HepG2 (cell line): ENCODE results near the gene JPH4. TPM values are rescaled to one million over a fixed set of nuclear protein-coding genes. Genes with fewer than 3 reads are reported as not detected.

Experiments
- ATAC-seq: fragments of 200-7000 bp; cut with Tn5 transposase; 3 replicates; pipeline ENCODE4 v1.9.1; 2020; ENCODE audit warnings: mild to moderate bottlenecking, moderate library complexity
- BruUV-seq: library from RNA; stranded (reverse); fragments of 400-500 nt; replicated peaks from 2 replicates; lab custom pipeline; 2021; lab: Mats Ljungman, UMichigan
- CTCF ChIA-PET: fragments of 300-600 bp; formaldehyde crosslinking; extraction: SDS; loops from one replicate; lab custom pipeline; 2021; ENCODE audit warnings: low total read pairs, inconsistent platforms, low intra/inter-chr PET ratio; lab: Yijun Ruan, JAX
- POLR2A ChIA-PET: fragments of 350-600 bp; sonication (Branson Sonifier 250); formaldehyde crosslinking; loops from one replicate; lab custom pipeline; 2020; ENCODE audit warnings: antibody characterized with exemption, inconsistent platforms; lab: Yijun Ruan, JAX
- DNase-seq: peaks from one replicate; pipeline ENCODE4 v3.0.0-alpha.2; 2015; ENCODE audit warnings: low spot score
- FAIRE-seq: peaks from 3 replicates; lab custom pipeline; 2011; peaks lifted over from hg19 to GRCh38; lab: Jason Lieb, UNC
- H2AFZ ChIP-seq: one replicate; pipeline ENCODE4 v1.6.1; 2011; ENCODE audit warnings: low read length, inconsistent platforms
- H3K27ac ChIP-seq: fragments of 300-600 bp; 3 replicates; pipeline ENCODE4 v1.8.0; 2011; ENCODE audit warnings: mixed run types, mild to moderate bottlenecking, mixed read lengths, low read length, inconsistent platforms; ENCODE audit not compliant: insufficient read depth; ENCODE audit errors: extremely low read length
- H3K27me3 ChIP-seq, 2 experiments: fragments of 200-600 bp in 1 of 2; 2 replicates in 1 of 2; 3 replicates in 1 of 2; pipeline versions ENCODE4 v1.6.0 to v1.8.0; 2011; ENCODE audit warnings: low read length in 2 of 2, mild to moderate bottlenecking in 2 of 2, moderate library complexity in 2 of 2, inconsistent platforms in 1 of 2; ENCODE audit not compliant: insufficient read depth in 2 of 2, control insufficient read depth in 1 of 2
- H3K36me3 ChIP-seq, 2 experiments: fragments of 200-600 bp in 1 of 2; replicated peaks in 1 of 2; 2 replicates in 1 of 2; 3 replicates in 1 of 2; pipeline versions ENCODE4 v1.5.1 to v1.8.0; 2011; ENCODE audit warnings: low read length in 2 of 2, inconsistent platforms in 1 of 2; ENCODE audit not compliant: insufficient read depth in 2 of 2, control insufficient read depth in 1 of 2
- H3K4me1 ChIP-seq: 2 replicates; pipeline ENCODE4 v1.5.1; 2012; ENCODE audit warnings: low read length, inconsistent platforms; ENCODE audit not compliant: insufficient read depth
- H3K4me2 ChIP-seq: 2 replicates; pipeline ENCODE4 v1.6.0; 2011; ENCODE audit warnings: low read depth, low read length, inconsistent platforms
- H3K4me3 ChIP-seq, 3 experiments: fragments of 200-600 bp in 1 of 3; sonication (generic), shearing (Covaris generic) in 1 of 3; replicated peaks in 1 of 3; 2 replicates each; pipeline ENCODE4 v1.5.1; 2011 to 2016; ENCODE audit warnings: low read length in 3 of 3, inconsistent platforms in 2 of 3, low read depth in 2 of 3, mild to moderate bottlenecking in 2 of 3, control low read depth in 1 of 3, mixed read lengths in 1 of 3; ENCODE audit not compliant: insufficient read depth in 1 of 3
- H3K79me2 ChIP-seq: one replicate; pipeline ENCODE4 v1.6.1; 2011; ENCODE audit warnings: low read length, inconsistent platforms; ENCODE audit not compliant: insufficient read depth
- H3K9ac ChIP-seq: 2 replicates; pipeline ENCODE4 v1.6.0; 2011; ENCODE audit warnings: mild to moderate bottlenecking, low read depth, low read length, inconsistent platforms; ENCODE audit not compliant: insufficient read depth
- H3K9me3 ChIP-seq: 2 replicates; pipeline ENCODE4 v1.5.1; 2012; ENCODE audit warnings: mild to moderate bottlenecking, low read length
- H4K20me1 ChIP-seq: 2 replicates; pipeline ENCODE4 v1.6.0; 2011; ENCODE audit warnings: inconsistent platforms, mild to moderate bottlenecking, low read length, moderate library complexity; ENCODE audit not compliant: insufficient read depth
- ATF3 ChIP-seq: sonication (generic); formaldehyde crosslinking; IDR thresholded peaks from 2 replicates; pipeline ENCODE4 v1.4.0; 2020; ENCODE audit warnings: missing genetic modification reagents
- FOSL1 ChIP-seq: sonication (generic); formaldehyde crosslinking; IDR thresholded peaks from 2 replicates; pipeline ENCODE4 v1.9.0; 2021; ENCODE audit warnings: missing genetic modification reagents, borderline replicate concordance
- FOXC1 ChIP-seq: sonication (generic); formaldehyde crosslinking; IDR thresholded peaks from 2 replicates; pipeline ENCODE4 v1.8.0; 2022; ENCODE audit warnings: mild to moderate bottlenecking, missing genetic modification reagents, borderline replicate concordance
- GMEB1 ChIP-seq: sonication (generic); formaldehyde crosslinking; IDR thresholded peaks from 2 replicates; pipeline ENCODE4 v1.5.1; 2020; ENCODE audit warnings: missing genetic modification reagents, mild to moderate bottlenecking, borderline replicate concordance
- HDAC6 ChIP-seq: fragments of 200-600 bp; sonication (generic); IDR thresholded peaks from 2 replicates; pipeline ENCODE4 v1.7.0; 2017; ENCODE audit warnings: mild to moderate bottlenecking, antibody characterized with exemption, low read length, low read depth
- HOXA3 ChIP-seq: sonication (generic); formaldehyde crosslinking; IDR thresholded peaks from 2 replicates; pipeline ENCODE4 v1.5.0; 2020; ENCODE audit warnings: missing genetic modification reagents
- MAZ ChIP-seq, 2 experiments: sonication (generic) in 1 of 2; formaldehyde crosslinking in 1 of 2; IDR thresholded peaks; 2 replicates each; pipeline versions ENCODE4 v1.5.0 to v1.6.1; 2012 to 2020; ENCODE audit warnings: low read depth in 2 of 2, mild to moderate bottlenecking in 2 of 2, borderline replicate concordance in 1 of 2, improper control_type of control experiment in 1 of 2, low read length in 1 of 2, missing genetic modification reagents in 1 of 2, moderate library complexity in 1 of 2
- REL ChIP-seq: sonication (generic); formaldehyde crosslinking; conservative IDR thresholded peaks from 2 replicates; pipeline ENCODE4 v1.8.0; 2022; ENCODE audit warnings: mild to moderate bottlenecking, missing genetic modification reagents, moderate library complexity
- RFX5 ChIP-seq: IDR thresholded peaks from 2 replicates; pipeline ENCODE4 v1.6.1; 2011; ENCODE audit warnings: low read depth, low read length, improper control_type of control experiment
- SALL1 ChIP-seq: sonication (generic); formaldehyde crosslinking; IDR thresholded peaks from 2 replicates; pipeline ENCODE4 v1.8.0; 2022; ENCODE audit warnings: mild to moderate bottlenecking, missing genetic modification reagents
- SOX13 ChIP-seq, 3 experiments: fragments of 450-650 bp in 1 of 3; sonication (generic) in 1 of 3; formaldehyde crosslinking in 1 of 3; IDR thresholded peaks in 2 of 3; conservative IDR thresholded peaks in 1 of 3; 2 replicates each; pipeline versions ENCODE4 v1.5.0 to v1.6.1; 2016 to 2020; ENCODE audit warnings: antibody characterized with exemption in 1 of 3, mild to moderate bottlenecking in 1 of 3, missing compliant biosample characterization in 1 of 3, missing genetic modification reagents in 1 of 3, moderate library complexity in 1 of 3
- SP4 ChIP-seq: sonication (generic); formaldehyde crosslinking; IDR thresholded peaks from 2 replicates; pipeline ENCODE4 v1.8.1; 2023; ENCODE audit warnings: mild to moderate bottlenecking, missing genetic modification reagents
- ZFP36L1 ChIP-seq: sonication (generic); formaldehyde crosslinking; IDR thresholded peaks from 2 replicates; pipeline ENCODE4 v1.8.0; 2022; ENCODE audit warnings: mild to moderate bottlenecking, missing genetic modification reagents, moderate library complexity
- ZNF180 ChIP-seq: sonication (generic); formaldehyde crosslinking; IDR thresholded peaks from 2 replicates; pipeline ENCODE4 v1.4.0; 2020; ENCODE audit warnings: low read depth, missing genetic modification reagents, borderline replicate concordance
- ZNF274 ChIP-seq: sonication (generic); formaldehyde crosslinking; IDR thresholded peaks from 2 replicates; pipeline ENCODE4 v1.5.1; 2020; ENCODE audit warnings: mild to moderate bottlenecking, missing genetic modification reagents
- ZNF572 ChIP-seq: sonication (generic); formaldehyde crosslinking; IDR thresholded peaks from 2 replicates; pipeline ENCODE4 v1.5.1; 2020; ENCODE audit warnings: mild to moderate bottlenecking, missing genetic modification reagents
- ZNF580 ChIP-seq: IDR thresholded peaks from 2 replicates; pipeline ENCODE4 v1.6.1; 2016; ENCODE audit warnings: low read depth, borderline replicate concordance
- ZNF619 ChIP-seq: sonication (generic); formaldehyde crosslinking; IDR thresholded peaks from 2 replicates; pipeline ENCODE4 v1.4.0; 2020; ENCODE audit warnings: mild to moderate bottlenecking, missing genetic modification reagents
- ZNF780A ChIP-seq: sonication (generic); formaldehyde crosslinking; IDR thresholded peaks from 2 replicates; pipeline ENCODE4 v1.8.0; 2022; ENCODE audit warnings: mild to moderate bottlenecking, missing genetic modification reagents, moderate library complexity
- ZSCAN12 ChIP-seq: sonication (generic); formaldehyde crosslinking; IDR thresholded peaks from 2 replicates; pipeline ENCODE4 v1.9.0; 2021; ENCODE audit warnings: mild to moderate bottlenecking, missing genetic modification reagents
- WGBS: methylation state at CpG from one replicate; pipeline ENCODE4 v1.1.6; 2017; ENCODE audit warnings: low lambda C conversion rate; 5-methylcytosine and 5-hydroxymethylcytosine counted together
- in situ Hi-C: cut with HindIII; loops from 2 replicates; pipeline ENCODE4 v1.10.0; 2017; ENCODE audit warnings: low pct_unique_long_range_greater_than_20kb; ENCODE audit not compliant: extremely low pct_ligation_motif_present
- intact Hi-C: fragments of 100-400 bp; cut with micrococcal nuclease; formaldehyde crosslinking; loops from one replicate; pipeline ENCODE4 v1.10.0; 2022; ENCODE audit not compliant: unreplicated experiment
- polyA plus RNA-seq, 8 experiments: library from polyadenylated mRNA; depleted of rRNA in 3 of 8; stranded (reverse) in 7 of 8; unstranded in 1 of 8; fragments of >200 nt; fragmentation: Illumina TruSeq in 4 of 8; extraction: Trizol in 4 of 8; gene quantifications; 2 replicates each; pipeline versions ENCODE4 v1.2.1 to v1.2.3, GENCODE V29; 2011 to 2016; ENCODE audit warnings: low read depth in 4 of 8, missing spikeins in 1 of 8, mixed read lengths in 1 of 8; ENCODE audit not compliant: insufficient read depth in 1 of 8
- total RNA-seq, 5 experiments: library from RNA; depleted of rRNA; stranded (reverse); fragments of >200 nt; fragmentation: Illumina TruSeq; extraction: Trizol; gene quantifications; 2 replicates each; pipeline ENCODE4 v1.2.3, GENCODE V29; 2016; ENCODE audit warnings: low read depth in 1 of 5

The JPH4 gene
- total and polyA plus RNA-seq, 2 of the 13 experiments (the other 11 are each of a cell fraction or from before 2014, with no cell fraction given): 0.08 to 0.22 TPM

- TF ChIP-seq ZFP36L1 (CRISPR knock-in tag): no peak
- TF ChIP-seq REL (CRISPR knock-in tag): no peak
- TF ChIP-seq SP4 (CRISPR knock-in tag): 0 out of 2 replicates have a peak, but pooled peaks have one; percentile 9
- peak; percentile 43; the same call in 1 of the 2 replicates for TF ChIP-seq ZNF572 (CRISPR knock-in tag)
- TF ChIP-seq SOX13 (IDR thresholded peaks at IDR 0.05): no peak
- no peak for TF ChIP-seq SOX13 (CRISPR knock-in tag; conservative IDR thresholded peaks at IDR 0.05 in 1 of 2, IDR thresholded peaks at IDR 0.05 in 1 of 2)
- no peak for TF ChIP-seq ATF3 (CRISPR knock-in tag)
- no peak for TF ChIP-seq ZNF180 (CRISPR knock-in tag)
- TF ChIP-seq GMEB1 (CRISPR knock-in tag): no peak
- no peak for TF ChIP-seq RFX5
These were observed 6.1 kb downstream of the JPH4 start (continued) for GRCh38 chr14:23572524-23572828.

GRCh38 chr14:23571701-23572523 is 6.7 kb downstream of the JPH4 start:
- ChIA-PET POLR2A (interaction anchor here (1.0 to 6.5 kb wide), 12 partner anchors 9 to 250 kb away, joined by 5 to 113 read pairs (median 10); partner anchors contain the start of genes DHRS2, PABPN1 and THTPA), CTCF (no interaction called here)
- Histone ChIP-seq H3K36me3 (no peaks in the 10 kb centered on the region), H3K9me3 (no peaks in the 10 kb centered on the region), H3K4me3 (peak overlapping the region; percentile 1 to 51 (median 5); a peak in 2 of 6 replicates), H3K4me2 (peak overlapping the region; percentile 76), H4K20me1 (no peaks in the 10 kb centered on the region), H3K9ac (peak overlapping the region; percentile 27; the same call in 1 of the 2 replicates), H3K27ac (no peak overlapping the region), H3K79me2 (peaks cover 3% of the 10 kb centered on the region), H2AFZ (peak overlapping the region; percentile 38), H3K27me3 (peaks cover 2 to 8% of the 10 kb centered on the region in 2 experiments; a peak in 2 of 5 replicates), H3K4me1 (peaks cover 53% of the 10 kb centered on the region)
- DNase-seq (no peak), FAIRE-seq (no peak), ATAC-seq (peak; percentile 7)
- no TSS peak for BruUV-seq
- WGBS: 13% methylated on average over 14 of the region's 14 CpGs
- in situ Hi-C loops: no loop called here
- intact Hi-C loops: no loop called here
- TF ChIP-seq FOXC1 (0 out of 2 replicates have a peak, but pooled peaks have one; percentile 25), MAZ (IDR thresholded peaks at IDR 0.05; ENCODE audit: borderline replicate concordance, low read depth, low read length) (no peak), MAZ (CRISPR knock-in tag; IDR thresholded peaks at IDR 0.05; ENCODE audit: low read depth) (0 out of 2 replicates have a peak, but pooled peaks have one; percentile 47), HDAC6 (no peak), ZNF274 (CRISPR knock-in tag) (0 out of 2 replicates have a peak, but pooled peaks have one; percentile 4), SALL1 (peak; percentile 29; the same call in 1 of the 2 replicates), ZNF580 (CRISPR knock-in tag) (no peak), ZNF780A (CRISPR knock-in tag) (no peak), HOXA3 (0 out of 2 replicates have a peak, but pooled peaks have one; percentile 14), ZNF619 (CRISPR knock-in tag) (peak; percentile 80; the same call in 1 of the 2 replicates), ZSCAN12 (CRISPR knock-in tag) (no peak), FOSL1 (CRISPR knock-in tag) (no peak)
